Activated naive CD4-positive, alpha-beta T cell treated with Interleukin-2 at 50 U/mL for 16 hours (primary cell): ENCODE results near the gene MDN1.
"Not testable (repeated sequence)": the region's sequence is repeated elsewhere in the genome, so short reads cannot be mapped to it uniquely, and the experiment has no call there.

Experiments
- DNase-seq: peaks from one replicate; pipeline ENCODE4 v3.0.0-alpha.2; 2020

The MDN1 gene

GRCh38 chr6:89640804-89641203, 178.8 kb downstream of the MDN1 start:
- no peak for DNase-seq

- peak; percentile 93 for DNase-seq
Measured at GRCh38 chr6:89638320-89639195, 181.0 kb downstream of the MDN1 start, which contains the start of gene LYRM2. LYRM2 (minus strand) TSS chr6:89638747; CDS start chr6:89638716, 31 bp downstream.

DNA sequence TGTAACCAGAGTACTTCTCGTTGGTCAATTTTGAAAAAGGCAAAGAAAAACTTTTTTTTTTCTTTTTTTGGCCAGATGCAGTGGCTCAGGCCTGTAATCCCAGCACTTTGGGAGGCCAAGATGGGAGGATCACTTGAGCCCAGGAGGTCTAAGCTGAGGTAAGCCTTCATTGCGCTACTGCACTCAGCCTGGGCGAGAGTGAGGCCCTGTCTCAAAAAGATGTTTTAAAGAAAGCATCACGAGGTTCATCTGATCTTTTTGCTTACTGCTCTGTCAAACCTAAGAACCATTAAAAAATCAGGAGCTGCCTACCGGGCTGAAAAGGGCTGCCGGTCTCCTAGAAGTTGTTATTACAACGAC, 181.7 kb downstream of the MDN1 start:
- no peak for DNase-seq

DNA sequence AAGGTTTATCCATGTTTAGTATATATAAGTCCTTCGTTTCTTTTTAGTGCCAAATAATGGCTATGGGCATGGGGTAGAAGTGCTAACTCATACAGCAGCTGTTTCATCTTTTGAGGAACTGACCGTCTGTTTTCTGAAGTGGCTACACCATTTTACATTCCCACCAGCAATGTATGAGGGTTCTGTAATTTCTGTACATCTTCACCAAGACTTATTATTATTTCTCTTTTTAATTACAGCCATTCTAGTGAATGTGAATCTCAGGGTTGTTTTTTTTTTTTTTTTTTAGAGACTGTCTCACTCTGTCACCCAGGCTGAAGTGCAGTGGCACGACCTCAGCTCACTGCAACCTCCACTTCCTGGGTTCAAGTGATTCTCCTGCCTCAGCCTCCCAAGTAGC, 183.2 kb downstream of the MDN1 start:
- not testable (repeated sequence) for DNase-seq

DNA sequence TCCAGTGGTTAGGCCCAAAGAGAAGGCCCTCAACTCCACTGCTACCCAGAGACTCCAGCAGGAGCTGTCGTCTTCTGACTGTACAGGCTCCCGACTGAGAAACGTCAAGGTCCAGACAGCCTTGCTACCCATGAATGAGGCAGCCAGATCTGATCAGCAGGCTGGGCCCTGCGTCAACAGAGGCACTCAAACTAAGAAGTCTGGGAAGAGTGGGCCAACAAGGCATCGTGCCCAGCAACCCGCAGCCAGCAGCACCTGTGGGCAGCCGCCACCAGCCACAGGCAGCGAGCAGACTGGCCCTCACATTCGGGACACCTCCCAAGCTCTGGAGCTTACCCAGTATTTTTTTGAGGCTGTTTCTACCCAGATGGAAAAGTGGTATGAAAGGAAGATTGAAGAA, 189.1 kb downstream of the MDN1 start:
- DNase-seq: no peak

DNA sequence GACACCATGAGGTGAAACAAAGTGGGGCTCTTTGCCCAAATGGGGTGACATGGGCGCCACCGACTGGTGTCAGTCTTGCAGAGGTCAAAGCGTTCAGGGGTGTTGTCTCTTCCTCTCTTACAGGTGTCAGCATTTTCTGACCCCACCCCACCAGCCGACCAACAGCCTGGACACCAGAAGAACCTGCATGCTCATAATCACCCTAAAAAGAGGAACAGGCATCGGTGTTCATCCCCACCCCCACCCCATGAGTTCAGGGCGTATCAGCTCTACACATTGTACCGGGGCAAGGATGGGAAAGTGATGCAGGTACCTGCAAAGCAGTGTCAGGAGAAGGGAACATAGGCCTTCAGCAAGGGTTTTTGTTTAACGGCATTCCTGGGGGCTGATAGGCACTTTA, 195.8 kb downstream of the MDN1 start:
- no peak for DNase-seq

- DNase-seq: no peak
Measured at GRCh38 chr6:89619567-89619966, 200.0 kb downstream of the MDN1 start.

GRCh38 chr6:89618026-89618425, 201.6 kb downstream of the MDN1 start:
- no peak for DNase-seq

DNA sequence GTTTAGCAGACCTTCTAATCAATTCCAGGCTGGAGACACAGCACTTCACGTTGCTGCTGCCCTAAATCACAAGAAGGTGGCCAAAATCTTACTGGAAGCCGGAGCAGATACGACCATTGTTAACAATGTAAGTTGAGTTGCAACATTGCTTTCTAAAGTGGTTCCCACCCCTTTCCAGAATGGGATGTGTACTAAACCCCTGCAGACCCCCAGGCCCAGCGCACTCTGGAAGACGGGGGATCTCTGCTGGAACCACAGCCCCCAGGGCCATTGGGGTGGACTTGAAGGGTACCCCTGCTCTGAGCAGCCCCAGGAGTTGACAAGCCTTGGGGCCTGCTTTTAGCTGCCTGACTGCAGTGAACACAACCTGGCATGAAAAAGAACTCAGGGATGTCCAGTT, 203.1 kb downstream of the MDN1 start:
- DNase-seq: no peak

DNA sequence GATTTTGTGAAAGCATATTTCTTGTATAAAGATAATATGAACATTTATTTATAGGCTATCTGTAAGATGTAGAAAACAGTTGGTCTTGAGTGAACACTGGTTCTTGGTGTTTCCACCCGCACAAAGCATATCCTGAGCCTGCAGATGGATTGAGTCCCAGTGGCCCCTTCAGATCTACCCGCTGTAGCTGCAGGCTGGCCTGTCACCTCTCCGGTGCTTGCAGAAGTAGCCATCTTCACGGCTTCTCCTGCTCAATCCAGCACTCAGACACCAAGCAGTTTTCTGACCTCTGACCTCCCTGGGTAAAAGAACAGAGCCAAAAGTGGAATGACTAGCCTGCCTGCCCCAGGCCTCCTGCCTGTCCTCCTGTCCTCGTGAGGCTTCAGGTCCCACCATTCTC, 203.7 kb downstream of the MDN1 start:
- no peak for DNase-seq

GRCh38 chr6:89613790-89614189, 205.8 kb downstream of the MDN1 start:
- DNase-seq: no peak

GRCh38 chr6:89612121-89612520, 207.5 kb downstream of the MDN1 start:
- no peak for DNase-seq

DNA sequence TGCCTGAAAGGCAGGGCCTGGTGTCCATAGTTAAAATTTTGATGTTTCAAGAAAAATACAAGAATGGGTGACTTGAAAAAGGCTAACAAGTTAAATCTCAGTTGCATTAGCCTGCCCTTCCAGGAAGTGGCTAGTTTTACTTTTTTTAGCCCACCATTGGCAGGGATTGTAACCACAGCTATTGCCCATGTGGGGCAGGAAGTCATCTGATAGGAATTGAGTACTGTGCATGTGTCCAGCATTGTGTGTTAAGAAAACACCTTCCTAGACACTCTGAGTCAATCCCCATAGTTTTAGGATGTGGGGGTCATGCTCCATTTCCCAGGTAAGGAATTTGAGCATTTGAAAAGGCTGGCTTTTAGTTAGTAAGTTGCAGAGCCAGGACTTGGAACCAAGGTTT, 207.9 kb downstream of the MDN1 start:
- DNase-seq: no peak

DNA sequence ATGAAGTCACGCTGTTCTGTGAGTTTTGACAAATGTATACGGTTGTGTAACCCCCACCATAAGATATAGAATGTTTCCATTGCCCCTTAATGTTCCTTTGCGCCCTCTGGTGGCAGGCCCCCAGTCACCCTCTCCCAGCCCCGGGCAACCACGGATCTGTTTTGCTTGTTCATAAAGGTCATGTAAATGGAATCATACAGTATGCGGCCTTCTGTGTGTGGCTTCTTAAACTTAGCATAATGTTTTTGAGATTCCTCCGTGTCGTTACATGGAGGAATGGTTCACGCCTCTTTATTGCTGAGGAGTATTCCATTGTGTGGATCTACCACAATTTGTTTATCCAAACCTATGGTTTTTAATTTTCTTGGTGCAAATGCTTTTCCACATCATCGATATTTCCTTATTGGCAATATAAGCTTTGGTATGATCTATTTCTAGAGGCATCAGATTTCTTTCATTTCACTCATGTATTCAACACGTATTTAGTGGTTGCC, 209.4 kb downstream of the MDN1 start:
- DNase-seq: peak; percentile 79

DNA sequence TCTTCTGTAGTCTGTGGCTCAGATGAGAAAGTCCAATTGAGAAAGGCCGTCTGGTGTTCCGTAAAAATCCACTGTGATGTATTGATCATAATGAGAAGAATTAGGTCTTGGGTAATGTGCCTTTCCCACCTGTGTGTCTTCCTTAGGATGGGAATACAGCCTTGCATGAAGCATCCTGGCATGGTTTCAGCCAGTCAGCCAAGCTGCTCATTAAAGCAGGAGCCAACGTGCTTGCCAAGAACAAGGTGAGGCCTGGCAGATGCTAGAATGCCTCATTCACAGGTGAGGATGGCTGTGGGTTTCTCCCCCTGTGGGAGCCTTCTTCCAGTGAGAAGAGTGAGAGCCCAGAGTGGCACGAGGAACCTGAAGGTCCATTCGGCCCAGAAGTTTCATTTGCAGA, 213.7 kb downstream of the MDN1 start:
- DNase-seq: no peak

- DNase-seq: no peak
Measured at GRCh38 chr6:89604653-89605052, 214.9 kb downstream of the MDN1 start.

GRCh38 chr6:89602166-89602565, 217.4 kb downstream of the MDN1 start:
- no peak for DNase-seq

DNA sequence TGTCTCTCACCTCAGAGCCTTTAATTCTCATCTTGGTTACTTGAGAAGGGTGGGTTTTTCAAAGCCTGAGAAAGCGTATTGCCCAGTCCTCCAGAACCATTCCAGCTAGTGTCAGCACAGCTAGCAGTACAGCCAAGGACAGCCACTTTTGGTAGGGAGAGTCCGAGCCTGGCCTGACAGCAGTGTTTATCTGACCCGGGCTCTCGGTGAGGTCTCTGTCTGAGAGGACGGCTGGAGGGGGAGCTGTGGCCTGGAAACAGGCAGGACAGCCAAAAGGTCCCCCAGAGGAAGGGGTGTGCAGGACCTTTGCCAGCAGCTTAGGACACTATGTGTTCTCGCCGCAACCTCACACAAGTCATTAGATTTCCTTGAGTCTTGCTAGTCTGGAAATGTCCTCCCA, 219.9 kb downstream of the MDN1 start:
- DNase-seq: no peak

- no peak for DNase-seq
Measured at GRCh38 chr6:89597988-89598387, 221.6 kb downstream of the MDN1 start.

DNA sequence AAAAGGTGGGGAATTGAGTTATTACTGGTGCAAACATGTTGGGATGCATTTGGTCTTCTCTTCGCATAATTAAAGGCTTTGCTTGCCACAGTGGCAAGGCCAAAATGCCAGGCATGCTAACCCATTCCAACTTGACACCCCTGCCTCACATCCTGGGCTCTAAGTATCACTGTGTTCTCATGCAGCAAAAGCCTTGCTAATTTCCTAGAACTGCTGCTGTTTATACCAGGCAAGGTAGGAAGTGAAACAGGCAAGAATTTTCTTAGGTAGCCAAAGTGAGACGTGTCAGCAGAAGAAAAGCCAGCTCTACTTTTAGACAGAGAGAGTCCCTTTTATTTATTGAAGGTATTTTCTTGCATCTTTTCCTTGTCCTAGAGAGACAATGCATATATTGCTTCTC, 222.2 kb downstream of the MDN1 start:
- no peak for DNase-seq

- DNase-seq: no peak
Measured at GRCh38 chr6:89596484-89596883, 223.1 kb downstream of the MDN1 start.

GRCh38 chr6:89596056-89596455, 223.5 kb downstream of the MDN1 start:
- no peak for DNase-seq
